Measurements from ENCODE around the gene RELA.

RELA gene

GRCh38 chr11:65629579-65629978 lies 33.1 kb downstream of the RELA start:
- DNase-seq = no peak

GRCh38 chr11:65627202-65627601 lies 35.5 kb downstream of the RELA start:
- no peak for DNase-seq

- DNase-seq = peak; percentile 34
These were observed 36.9 kb downstream of the RELA start for GRCh38 chr11:65625628-65626342.

- no peak for DNase-seq
These were observed 37.6 kb downstream of the RELA start for GRCh38 chr11:65624931-65625627.

- no peak for DNase-seq
These were observed 38.7 kb downstream of the RELA start for GRCh38 chr11:65623852-65624616.

- no peak for DNase-seq
These were observed 39.5 kb downstream of the RELA start for GRCh38 chr11:65623177-65623576.

GRCh38 chr11:65622011-65622410 lies 40.7 kb downstream of the RELA start:
- no peak for DNase-seq

GRCh38 chr11:65621460-65621859 lies 41.3 kb downstream of the RELA start:
- no peak for DNase-seq

- no peak for DNase-seq
These were observed 42.0 kb downstream of the RELA start for GRCh38 chr11:65620666-65621065.

- no peak for DNase-seq
These were observed 43.3 kb downstream of the RELA start for GRCh38 chr11:65619281-65619928.

GRCh38 chr11:65618763-65619162 lies 44.0 kb downstream of the RELA start:
- no peak for DNase-seq

GRCh38 chr11:65617990-65618751 lies 44.5 kb downstream of the RELA start:
- no peak for DNase-seq

- no peak for DNase-seq
These were observed 45.4 kb downstream of the RELA start for GRCh38 chr11:65617136-65617850.

- no peak for DNase-seq
These were observed 46.1 kb downstream of the RELA start for GRCh38 chr11:65616575-65617001.

- peak; percentile 22 for DNase-seq
These were observed 46.7 kb downstream of the RELA start for GRCh38 chr11:65615950-65616574.

GRCh38 chr11:65615229-65615949 lies 47.3 kb downstream of the RELA start, which contains the start of gene PCNX3:
PCNX3 (plus strand) TSS chr11:65615776; CDS start chr11:65616312, 536 bp downstream.
- DNase-seq = peak; percentile 100

GRCh38 chr11:65613091-65613928 lies 49.4 kb downstream of the RELA start:
- DNase-seq = no peak

GRCh38 chr11:65612691-65613090 lies 50.0 kb downstream of the RELA start:
- no peak for DNase-seq
